ENCODE measurements around the gene CAMTA1.

The CAMTA1 gene

GRCh38 chr1:7086106-7086505, 300.9 kb downstream of the CAMTA1 start:
- no peak for DNase-seq (ENCODE audit: low read depth)
- H3K4me3 ChIP-seq (ENCODE audit: low read depth, low read length): no peak overlapping the region
- no peak for TF ChIP-seq CTCF (IDR thresholded peaks at IDR 0.05; ENCODE audit: control insufficient read depth, extremely low read depth, insufficient read depth)

GRCh38 chr1:7087888-7088287, 302.6 kb downstream of the CAMTA1 start:
- no peak overlapping the region for H3K4me3 ChIP-seq (ENCODE audit: low read depth, low read length)
- TF ChIP-seq CTCF (IDR thresholded peaks at IDR 0.05; ENCODE audit: control insufficient read depth, extremely low read depth, insufficient read depth): no peak
- no peak for DNase-seq (ENCODE audit: low read depth)

GRCh38 chr1:7089497-7089896, 304.2 kb downstream of the CAMTA1 start:
- H3K4me3 ChIP-seq (ENCODE audit: low read depth, low read length): no peak overlapping the region
- no peak for DNase-seq (ENCODE audit: low read depth)
- TF ChIP-seq CTCF (IDR thresholded peaks at IDR 0.05; ENCODE audit: control insufficient read depth, extremely low read depth, insufficient read depth): no peak

GRCh38 chr1:7093297-7093696, 308.0 kb downstream of the CAMTA1 start:
- no peak for TF ChIP-seq CTCF (IDR thresholded peaks at IDR 0.05; ENCODE audit: control insufficient read depth, extremely low read depth, insufficient read depth)
- DNase-seq (ENCODE audit: low read depth): no peak
- no peak overlapping the region for H3K4me3 ChIP-seq (ENCODE audit: low read depth, low read length)

GRCh38 chr1:7094086-7094485, 308.8 kb downstream of the CAMTA1 start:
- no peak for TF ChIP-seq CTCF (IDR thresholded peaks at IDR 0.05; ENCODE audit: control insufficient read depth, extremely low read depth, insufficient read depth)
- no peak overlapping the region for H3K4me3 ChIP-seq (ENCODE audit: low read depth, low read length)
- DNase-seq (ENCODE audit: low read depth): no peak

- no peak for TF ChIP-seq CTCF (IDR thresholded peaks at IDR 0.05; ENCODE audit: control insufficient read depth, extremely low read depth, insufficient read depth)
- no peak for DNase-seq (ENCODE audit: low read depth)
- no peak overlapping the region for H3K4me3 ChIP-seq (ENCODE audit: low read depth, low read length)
Measured at GRCh38 chr1:7094509-7094908, 309.3 kb downstream of the CAMTA1 start.

- DNase-seq (ENCODE audit: low read depth): no peak
- TF ChIP-seq CTCF (IDR thresholded peaks at IDR 0.05; ENCODE audit: control insufficient read depth, extremely low read depth, insufficient read depth): no peak
- no peak overlapping the region for H3K4me3 ChIP-seq (ENCODE audit: low read depth, low read length)
Measured at GRCh38 chr1:7095343-7095964, 310.2 kb downstream of the CAMTA1 start.
